HG02973 (cell line): ENCODE results near the gene GIPC1.
"Not testable (repeated sequence)": the region's sequence is repeated elsewhere in the genome, so short reads cannot be mapped to it uniquely, and the experiment has no call there.

Experiments used
- ATAC-seq: cut with Tn5 transposase; IDR thresholded peaks from one replicate; pipeline ENCODE4 v1.9.1; 2021; ENCODE audit warnings: moderate library complexity; ENCODE audit not compliant: unreplicated experiment

Gene GIPC1

DNA sequence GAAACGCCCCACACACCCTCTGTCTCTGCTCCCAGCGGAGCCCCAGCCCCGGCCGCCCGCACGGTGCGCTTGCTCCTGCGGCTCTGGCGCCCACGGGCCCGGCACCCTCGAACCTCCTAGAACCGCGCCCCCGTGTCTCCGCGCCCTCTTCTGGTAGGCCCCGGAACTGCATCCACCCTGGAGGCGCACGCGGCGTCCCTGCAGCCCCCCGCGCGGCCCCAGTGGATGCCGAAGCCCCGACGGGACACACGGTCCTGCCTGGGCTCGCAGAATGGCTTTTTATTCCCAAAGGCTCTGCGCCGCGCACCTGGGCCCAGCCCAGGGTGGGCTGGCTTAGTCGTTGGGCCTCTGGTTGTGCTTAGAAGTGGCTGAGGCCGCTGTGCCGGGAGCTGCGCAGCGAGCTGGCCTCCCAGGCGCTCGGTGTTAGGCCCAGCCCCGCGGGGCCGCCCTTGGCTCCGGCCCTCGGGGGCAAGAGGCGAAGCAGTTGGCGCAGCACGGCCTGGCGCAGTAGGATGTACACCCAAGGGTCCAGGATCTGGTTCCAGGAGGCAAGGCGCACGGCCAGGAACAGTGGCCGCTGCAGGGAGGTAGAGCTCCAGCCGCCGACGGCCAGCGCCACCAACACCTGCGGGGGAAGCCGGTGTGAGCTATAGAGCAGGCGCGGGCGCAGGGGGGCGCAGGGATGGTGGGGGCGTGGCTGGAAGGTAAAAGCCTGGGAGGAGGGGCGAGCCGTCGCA is 23.6 kb downstream of the GIPC1 start:
- ATAC-seq: no peak

DNA sequence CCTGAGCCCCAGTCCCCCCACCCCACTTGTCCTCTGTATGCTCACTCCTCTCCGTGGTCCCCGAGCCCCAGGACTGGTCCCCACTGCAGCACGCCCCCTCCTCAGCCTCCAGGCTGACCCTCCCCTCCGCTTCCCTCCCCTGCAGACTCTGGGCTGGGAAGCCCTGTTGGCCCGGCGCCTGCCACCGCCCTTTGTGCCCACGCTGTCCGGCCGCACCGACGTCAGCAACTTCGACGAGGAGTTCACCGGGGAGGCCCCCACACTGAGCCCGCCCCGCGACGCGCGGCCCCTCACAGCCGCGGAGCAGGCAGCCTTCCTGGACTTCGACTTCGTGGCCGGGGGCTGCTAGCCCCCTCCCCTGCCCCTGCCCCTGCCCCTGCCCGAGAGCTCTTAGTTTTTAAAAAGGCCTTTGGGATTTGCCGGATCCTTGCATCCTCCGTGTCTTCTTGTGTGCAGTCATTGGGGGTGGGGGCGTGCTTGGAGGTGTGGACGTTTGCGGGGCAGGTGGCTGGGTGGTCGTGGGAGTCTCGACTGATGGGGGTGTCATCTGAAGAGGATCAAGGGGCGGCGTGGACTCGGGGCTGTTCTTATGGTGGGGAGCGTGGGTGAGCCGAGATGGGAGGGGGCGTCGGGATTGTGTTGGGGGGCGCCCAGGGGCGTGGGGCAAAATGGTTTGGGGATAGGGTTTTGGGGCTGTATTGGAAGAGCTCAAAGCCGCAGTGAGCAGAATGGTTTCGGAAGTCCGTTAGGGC is 24.3 kb downstream of the GIPC1 start:
- ATAC-seq: no peak

DNA sequence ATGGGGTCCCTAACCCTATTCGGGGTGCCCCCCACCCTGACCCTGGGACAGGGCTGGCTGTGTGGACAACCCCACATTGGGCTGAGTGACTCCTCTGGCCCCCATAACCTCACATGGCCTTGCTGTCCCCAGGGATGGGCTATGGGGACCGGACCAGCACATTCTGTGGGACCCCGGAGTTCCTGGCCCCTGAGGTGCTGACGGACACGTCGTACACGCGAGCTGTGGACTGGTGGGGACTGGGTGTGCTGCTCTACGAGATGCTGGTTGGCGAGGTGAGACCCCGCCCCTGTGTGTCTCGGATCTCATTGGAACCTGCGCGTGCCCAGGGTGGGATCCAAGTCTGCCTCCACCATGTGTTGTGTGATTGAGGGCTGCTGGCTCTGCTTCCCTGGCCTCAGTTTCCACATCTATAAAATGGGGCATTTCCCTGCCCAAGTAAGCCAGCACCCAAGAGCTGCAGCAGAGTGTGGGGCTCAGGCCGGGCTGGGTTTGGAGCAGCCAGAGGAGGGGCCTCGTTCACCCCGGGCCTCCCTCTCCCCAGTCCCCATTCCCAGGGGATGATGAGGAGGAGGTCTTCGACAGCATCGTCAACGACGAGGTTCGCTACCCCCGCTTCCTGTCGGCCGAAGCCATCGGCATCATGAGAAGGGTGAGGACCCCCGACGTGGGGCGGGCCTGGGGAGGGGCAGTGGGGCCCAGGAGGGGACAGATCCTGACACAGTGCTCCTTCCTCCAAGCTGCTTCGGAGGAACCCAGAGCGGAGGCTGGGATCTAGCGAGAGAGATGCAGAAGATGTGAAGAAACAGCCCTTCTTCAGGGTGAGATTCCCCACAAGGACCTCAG is 25.7 kb downstream of the GIPC1 start:
- no peak for ATAC-seq

DNA sequence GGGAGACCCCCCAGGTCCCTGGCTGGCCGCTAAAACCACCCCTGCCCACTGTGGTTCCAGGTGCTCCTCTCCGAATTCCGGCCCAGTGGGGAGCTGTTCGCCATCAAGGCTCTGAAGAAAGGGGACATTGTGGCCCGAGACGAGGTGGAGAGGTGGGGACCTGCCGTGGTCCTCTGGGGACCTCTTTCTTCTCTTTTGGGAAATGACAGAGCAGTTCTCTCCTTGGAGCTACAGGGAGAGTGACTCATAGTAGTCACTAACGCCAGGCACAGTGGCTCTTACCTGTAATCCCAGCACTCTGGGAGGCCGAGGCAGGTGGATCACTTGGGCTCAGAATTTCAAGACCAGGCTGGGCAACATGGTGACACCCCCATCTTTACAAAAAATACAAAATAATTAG is 28.1 kb downstream of the GIPC1 start:
- ATAC-seq: no peak

DNA sequence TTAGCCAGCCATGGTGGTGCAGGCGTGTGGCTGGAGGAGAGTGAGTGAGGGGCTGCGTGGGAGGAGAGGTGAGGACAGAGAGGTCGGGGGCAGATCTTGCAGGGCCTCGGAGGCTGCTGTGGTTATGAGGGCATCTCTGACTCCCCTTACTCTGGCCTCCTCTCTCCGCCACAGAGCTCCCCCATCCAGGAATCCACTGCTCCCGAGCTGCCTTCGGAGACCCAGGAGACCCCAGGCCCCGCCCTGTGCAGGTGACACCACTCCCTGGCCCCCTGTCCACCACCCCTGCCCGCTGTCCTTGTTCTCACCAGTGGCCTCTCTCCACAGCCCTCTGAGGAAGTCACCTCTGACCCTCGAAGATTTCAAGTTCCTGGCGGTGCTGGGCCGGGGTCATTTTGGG is 28.5 kb downstream of the GIPC1 start:
- no peak for ATAC-seq

DNA sequence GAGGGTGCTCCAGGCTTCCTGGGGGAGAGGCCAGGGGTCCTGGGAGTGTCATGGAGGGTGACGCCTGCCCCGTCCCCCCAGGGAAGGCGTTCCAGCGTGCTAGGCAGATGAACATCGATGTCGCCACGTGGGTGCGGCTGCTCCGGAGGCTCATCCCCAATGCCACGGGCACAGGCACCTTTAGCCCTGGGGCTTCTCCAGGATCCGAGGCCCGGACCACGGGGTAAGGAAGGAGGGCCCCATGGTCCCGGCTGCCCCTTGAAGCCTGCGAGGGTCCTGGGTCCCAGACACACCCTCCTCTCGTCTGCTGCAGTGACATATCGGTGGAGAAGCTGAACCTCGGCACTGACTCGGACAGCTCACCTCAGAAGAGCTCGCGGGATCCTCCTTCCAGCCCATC is 32.2 kb downstream of the GIPC1 start:
- no peak for ATAC-seq

DNA sequence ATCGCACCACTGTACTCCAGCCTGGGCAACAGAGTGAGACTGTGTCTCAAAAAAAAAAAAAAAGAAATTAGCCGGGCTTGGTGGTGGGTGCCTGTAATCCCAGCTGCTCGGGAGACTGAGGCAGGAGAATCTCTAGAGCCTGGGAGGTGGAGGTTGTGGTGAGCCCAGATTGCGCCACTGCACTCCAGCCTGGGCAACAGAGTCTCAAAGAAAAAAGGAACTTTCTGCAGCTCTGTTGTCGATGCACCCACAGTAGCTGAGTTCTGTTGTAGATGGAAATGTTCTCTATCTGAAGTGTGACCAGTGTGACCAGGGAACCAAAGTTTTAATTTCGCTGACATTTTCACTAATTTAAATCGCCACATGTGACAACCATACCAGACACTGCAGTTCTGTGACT is 33.5 kb downstream of the GIPC1 start:
- ATAC-seq: not testable (repeated sequence)

DNA sequence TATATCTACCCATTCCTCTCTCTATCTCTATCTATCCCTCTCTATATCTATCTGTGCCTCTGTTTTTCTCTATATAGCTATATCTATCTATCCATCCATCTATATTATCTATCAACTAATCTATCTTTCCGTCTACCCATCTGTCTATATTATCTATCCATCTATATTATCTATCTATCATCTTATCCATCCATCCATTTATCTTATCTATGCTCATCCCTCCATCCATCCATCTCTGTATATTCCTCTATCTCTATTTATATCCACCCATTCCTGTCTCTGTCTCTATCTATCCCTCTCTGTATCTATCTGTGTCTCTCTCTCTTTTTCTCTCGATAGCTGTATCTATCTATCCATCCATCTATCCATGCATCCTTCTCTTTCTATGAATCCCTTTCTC is 35.0 kb downstream of the GIPC1 start:
- ATAC-seq: no peak

DNA sequence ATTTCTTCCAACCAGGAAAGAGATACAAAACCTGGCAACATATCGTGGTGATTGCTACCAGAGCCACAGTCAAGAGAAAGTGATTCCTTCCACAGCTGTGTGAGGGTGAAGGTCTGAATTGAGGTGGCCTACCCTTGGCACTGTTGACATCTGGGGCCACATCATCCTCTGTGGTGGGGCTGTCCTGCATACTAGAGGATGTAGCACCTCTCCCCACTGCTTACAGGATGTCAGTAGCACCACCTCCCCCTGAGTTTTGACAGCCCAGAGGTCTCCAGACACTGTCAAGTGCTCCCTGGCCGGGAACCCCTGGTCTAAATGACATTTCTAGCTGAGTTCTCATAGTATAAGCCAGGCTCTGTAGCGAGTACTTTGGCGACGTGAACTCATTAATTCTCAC is 36.2 kb downstream of the GIPC1 start:
- ATAC-seq: no peak

DNA sequence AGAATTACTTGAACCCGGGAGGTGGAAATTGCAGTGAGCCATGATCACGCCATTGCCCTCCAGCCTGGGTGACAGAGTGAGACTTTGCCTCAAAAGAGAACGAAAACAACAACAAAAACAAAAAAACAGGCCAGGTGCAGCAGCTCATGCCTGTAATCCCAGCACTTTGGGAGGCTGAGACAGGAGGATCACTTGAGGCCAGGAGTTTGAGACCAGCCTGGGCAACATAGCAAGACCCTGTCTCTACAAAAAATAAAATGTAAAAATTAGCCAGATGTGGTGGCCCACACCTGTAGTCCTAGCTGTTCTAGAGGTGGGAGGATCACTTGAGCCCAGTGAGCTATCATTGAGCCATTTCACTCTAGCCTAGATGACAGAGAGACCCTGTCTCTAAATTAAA is 43.6 kb downstream of the GIPC1 start:
- not testable (repeated sequence) for ATAC-seq

DNA sequence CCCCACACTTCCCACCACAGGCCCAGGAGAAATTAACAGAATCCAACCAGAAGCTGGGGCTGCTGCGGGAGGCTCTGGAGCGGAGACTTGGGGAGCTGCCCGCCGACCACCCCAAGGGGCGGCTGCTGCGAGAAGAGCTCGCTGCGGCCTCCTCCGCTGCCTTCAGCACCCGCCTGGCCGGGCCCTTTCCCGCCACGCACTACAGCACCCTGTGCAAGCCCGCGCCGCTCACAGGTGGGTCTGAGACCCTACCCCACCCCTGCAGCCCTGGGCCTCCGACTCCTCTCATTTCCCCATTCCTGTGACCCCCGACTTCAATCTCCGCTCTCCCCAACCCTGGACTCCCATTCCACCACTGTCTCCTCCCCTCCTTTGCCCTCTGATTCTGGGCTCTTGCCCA is 45.1 kb downstream of the GIPC1 start:
- ATAC-seq: no peak

DNA sequence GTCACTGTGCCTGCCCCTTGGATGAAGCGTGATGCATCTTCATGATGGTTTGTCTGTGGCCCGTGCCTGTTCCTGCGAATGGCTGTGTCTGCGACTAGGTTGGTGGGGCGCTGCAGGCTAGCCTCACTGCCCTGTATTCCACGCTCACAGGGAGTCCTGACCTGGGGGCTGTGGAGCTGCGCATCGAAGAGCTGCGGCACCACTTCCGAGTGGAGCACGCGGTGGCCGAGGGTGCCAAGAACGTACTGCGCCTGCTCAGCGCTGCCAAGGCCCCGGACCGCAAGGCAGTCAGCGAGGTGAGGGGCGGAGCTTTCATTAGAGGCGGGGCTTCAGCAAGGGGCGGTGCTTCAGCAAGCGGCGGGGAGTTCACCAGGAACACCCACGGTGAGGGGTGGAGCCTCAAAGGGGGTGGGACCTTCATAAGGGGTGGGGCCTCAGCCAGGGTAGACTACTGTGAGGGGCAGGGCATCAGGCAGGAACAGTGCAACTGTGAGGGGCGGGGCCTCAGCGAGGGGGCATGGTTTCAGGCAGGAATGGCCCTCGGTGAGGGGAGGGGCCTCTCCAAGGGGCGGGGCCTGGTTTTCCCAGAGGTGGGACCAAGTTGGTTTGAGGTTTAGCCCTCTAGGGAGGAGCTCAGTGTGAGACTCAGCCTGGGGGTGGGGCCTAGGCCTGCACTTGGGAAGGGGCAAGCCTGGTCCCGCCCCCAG is 45.6 kb downstream of the GIPC1 start:
- no peak for ATAC-seq

DNA sequence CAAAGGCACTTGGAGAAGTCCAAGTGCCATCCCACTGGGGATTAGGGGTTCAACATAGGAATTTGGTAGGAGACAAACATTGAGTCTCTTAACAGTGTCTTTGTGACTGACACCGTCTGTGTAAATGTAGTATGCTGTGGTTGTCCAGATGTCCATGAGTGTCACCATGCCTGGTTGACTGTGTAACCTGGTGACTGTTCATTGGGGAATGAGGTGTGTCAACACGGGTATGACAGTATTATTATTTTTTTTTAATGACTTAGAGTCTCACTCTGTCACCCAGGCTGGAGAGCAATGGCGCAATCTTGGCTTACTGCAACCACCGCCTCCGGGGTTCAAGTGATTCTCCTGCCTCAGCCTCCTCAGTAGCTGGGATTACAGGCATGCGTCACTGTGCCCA is 46.6 kb downstream of the GIPC1 start:
- ATAC-seq: no peak

DNA sequence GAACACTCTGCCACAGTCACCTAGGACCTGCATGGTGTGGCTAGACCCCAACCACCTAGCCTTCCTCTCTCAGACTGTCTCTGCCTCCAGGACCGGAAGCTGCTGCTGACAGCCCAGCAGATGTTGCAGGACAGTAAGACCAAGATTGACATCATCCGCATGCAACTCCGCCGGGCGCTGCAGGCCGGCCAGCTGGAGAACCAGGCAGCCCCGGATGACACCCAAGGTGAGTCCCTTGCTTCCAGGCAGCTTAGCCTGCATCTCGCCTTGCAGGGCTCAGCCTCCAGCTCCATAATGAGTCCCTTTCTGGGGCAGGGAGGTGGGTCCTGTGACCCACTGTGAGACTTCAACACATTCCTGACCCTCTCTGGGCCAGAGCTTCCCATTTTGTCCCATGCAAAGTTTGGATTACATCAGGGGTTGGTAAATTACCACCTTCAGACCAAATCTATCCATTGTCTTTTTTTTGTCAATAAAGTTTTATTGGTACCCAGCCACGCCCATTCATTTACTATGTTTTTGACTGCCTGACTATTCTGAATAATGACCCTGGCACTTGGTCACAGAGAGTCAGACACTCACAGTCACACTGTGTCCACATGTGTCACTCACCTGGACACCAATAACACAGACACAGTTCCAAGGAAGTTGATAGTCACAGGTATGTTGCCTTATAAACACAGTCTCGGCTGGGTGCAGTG is 49.4 kb downstream of the GIPC1 start:
- no peak for ATAC-seq

DNA sequence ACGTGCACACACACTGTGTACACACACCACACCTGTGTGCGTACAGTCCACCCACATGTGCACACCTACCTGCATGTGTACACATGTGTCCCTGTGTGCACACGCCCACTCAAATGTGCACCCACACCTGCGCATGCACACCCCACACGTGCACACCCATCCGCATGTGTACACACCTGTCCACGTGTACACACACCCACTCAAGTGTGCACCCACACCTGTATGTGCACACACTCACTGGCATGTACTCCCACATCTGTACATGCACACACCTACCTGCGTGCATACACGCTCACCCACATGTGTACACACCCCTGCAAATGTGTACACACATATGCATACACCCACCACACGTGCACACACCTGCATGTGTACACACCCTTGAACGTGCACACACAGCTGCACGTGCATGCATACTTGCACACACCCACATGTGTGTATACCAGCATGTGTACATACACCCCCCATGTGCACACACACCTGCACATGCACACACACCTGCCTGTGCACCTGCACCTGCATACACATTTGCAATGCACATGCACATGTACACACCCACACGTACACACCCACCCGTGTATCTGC is 52.2 kb downstream of the GIPC1 start:
- no peak for ATAC-seq

DNA sequence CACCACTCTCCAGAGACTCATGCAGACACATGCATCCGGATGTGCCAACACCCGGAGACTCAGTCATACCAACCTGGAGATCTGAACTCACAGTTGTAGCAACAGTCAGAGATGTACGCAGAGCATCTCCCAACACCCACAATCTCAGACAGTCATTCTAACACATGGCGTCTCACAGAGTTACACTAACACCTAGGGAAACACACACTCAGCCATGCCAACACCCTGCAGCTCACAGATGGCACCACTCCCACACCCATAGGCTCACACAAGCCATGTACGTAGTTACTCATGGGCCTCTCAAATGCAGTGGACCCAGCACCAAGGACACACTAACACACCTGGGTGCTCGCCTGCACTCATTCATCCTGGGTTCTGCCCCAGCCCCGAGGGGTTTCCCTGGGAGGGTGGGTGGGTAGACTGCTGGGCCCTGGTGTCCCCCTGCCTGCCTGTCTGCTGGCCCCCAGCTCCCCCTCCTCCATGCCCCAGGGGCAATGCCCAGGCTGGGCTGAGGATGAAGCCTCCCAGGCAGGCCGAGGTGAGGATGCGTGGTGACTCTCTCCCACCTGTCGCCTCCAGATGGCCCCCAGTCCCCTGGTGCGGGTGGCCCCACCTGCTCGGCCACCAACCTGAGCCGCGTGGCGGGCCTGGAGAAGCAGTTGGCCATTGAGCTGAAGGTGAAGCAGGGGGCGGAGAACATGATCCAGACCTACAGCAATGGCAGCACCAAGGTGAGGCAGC is 52.9 kb downstream of the GIPC1 start:
- ATAC-seq: no peak

DNA sequence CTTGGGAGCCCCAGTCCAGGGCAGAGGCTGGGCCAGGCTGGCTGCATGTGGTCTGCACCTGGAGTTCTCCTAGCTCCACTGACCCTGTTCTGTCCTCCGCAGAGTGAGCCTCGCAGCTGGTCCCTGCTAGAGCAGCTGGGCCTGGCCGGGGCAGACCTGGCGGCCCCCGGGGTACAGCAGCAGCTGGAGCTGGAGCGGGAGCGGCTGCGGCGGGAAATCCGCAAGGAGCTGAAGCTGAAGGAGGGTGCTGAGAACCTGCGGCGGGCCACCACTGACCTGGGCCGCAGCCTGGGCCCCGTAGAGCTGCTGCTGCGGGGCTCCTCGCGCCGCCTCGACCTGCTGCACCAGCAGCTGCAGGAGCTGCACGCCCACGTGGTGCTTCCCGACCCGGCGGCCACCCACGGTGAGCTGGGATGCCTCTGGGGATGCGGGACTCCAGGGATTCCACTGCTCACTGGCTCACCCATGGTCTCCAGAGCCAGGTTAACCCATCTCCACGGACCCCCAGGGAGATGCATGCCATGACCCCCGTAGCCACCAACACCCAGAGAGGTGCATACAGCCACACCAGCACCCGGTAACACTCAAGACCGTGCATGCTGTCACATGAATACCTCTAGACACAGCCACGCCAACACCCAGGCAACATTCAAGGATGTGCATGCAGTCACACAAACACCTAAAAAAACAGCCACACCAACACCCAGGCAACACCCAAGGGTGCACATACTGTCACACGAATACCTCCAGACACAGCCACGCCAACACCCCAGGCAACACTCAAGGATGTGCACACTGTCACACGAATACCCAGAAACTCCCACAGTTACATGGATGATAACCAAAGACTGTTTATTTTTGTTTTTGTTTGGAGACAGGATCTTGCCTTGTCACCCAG is 54.6 kb downstream of the GIPC1 start:
- ATAC-seq: no peak

DNA sequence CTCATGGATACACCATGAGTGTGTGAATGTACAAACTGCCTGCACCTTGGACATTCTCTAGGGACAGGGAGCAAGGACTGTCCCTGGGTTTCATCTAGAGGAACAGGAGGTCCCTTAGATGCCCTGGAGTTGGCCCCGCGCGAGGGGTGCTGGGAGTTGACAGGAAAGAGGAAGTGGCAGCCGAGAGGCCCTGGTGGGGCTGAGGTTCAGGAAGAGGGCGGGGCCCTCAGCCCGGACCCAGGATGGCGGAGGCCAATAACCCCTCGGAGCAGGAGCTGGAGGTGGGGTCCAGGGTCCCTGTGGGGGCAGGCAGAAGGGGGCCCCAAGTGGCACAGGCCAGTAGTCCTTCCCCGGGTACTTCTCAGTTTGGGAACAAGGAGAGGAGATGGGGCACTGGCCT is 55.9 kb downstream of the GIPC1 start:
- peak; percentile 61 for ATAC-seq
